ENCODE results near the gene NAA60. TPM values are rescaled to one million over a fixed set of nuclear protein-coding genes. Genes with fewer than 3 reads are reported as not detected.
A peak's percentile ranks its signal among the peaks of the same experiment; 100 is the strongest.

NAA60 gene
- total and polyA plus RNA-seq, 2 of the 13 experiments (the other 11 are each of a cell fraction or from before 2014, with no cell fraction given), result 14.7 to 32.0 TPM

DNA sequence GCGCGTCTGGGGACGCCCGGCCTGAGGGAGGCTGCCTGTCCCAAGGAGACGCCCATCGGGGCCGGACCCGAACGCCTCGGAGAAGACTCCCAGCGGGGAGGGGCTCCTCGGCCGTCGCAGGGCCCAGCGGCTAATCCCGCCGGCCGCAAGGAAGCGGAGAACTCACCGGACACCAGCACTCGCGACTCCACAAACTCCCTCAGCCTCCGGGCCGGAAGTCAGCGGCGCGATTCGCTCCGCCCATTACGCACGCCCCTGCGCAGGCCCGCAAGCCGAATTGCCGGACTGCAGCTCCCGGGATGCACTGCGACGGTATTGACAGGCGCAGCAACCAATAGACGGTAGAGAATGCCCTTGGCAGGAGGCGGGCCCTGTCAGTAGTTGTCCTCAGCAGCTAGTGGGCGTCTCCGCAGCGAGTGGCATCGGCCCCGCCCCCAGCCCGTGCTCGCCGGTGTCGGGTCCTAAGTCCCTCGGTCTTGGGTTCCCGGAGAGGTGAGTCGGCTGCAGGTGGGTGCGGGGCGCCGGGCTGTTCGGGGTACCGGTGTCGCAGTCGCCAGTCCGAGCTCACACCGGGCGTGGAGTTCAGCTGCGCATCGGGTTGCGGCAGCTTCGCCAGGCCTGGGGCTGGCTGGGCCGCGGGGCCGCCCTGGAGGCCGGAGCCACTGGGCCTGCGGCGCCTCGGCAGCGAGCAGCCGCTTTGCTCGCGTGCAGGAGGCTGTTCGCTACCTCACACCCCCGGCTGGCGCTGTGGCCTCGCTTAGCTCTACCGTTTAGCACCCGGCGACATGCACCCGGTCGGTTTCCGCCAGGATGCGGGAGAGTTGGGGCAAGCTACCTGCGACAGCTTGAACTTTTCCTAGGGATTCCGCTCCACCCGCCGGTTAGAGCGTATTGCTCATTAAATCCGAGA, 42.4 kb upstream of the NAA60 start, which contains the start of the genes ZNF174 and ZSCAN32 (continued):
- TF ChIP-seq, protein P1, sequence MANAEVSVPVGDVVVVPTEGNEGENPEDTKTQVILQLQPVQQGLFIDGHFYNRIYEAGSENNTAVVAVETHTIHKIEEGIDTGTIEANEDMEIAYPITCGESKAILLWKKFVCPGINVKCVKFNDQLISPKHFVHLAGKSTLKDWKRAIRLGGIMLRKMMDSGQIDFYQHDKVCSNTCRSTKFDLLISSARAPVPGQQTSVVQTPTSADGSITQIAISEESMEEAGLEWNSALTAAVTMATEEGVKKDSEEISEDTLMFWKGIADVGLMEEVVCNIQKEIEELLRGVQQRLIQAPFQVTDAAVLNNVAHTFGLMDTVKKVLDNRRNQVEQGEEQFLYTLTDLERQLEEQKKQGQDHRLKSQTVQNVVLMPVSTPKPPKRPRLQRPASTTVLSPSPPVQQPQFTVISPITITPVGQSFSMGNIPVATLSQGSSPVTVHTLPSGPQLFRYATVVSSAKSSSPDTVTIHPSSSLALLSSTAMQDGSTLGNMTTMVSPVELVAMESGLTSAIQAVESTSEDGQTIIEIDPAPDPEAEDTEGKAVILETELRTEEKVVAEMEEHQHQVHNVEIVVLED (CRISPR knock-in tag; IDR thresholded peaks at IDR 0.05; ENCODE audit: borderline replicate concordance), result peak; percentile 99
- TF ChIP-seq HMG20B (CRISPR knock-in tag; conservative IDR thresholded peaks at IDR 0.05) (no peak; the same call in 1 of the 2 replicates), PPARG (CRISPR knock-in tag; conservative IDR thresholded peaks at IDR 0.05) (peak; percentile 35), ZNF326 (CRISPR knock-in tag; IDR thresholded peaks at IDR 0.05; ENCODE audit: borderline replicate concordance) (no peak), ZNF709 (CRISPR knock-in tag; IDR thresholded peaks at IDR 0.05) (peak; percentile 94), REPIN1 (CRISPR knock-in tag; IDR thresholded peaks at IDR 0.05; ENCODE audit: borderline replicate concordance, low read depth) (peak; percentile 86), ZNF724P (CRISPR knock-in tag; IDR thresholded peaks at IDR 0.05; ENCODE audit: borderline replicate concordance) (peak; percentile 66; the same call in 1 of the 2 replicates), BRCA1 (CRISPR knock-in tag; IDR thresholded peaks at IDR 0.05) (no peak), GATAD2A (CRISPR knock-in tag; IDR thresholded peaks at IDR 0.05) (peak; percentile 13; the same call in 1 of the 2 replicates), CBX2 (IDR thresholded peaks at IDR 0.05; ENCODE audit: low read depth, low read length) (no peak), CBX2 (CRISPR knock-in tag; IDR thresholded peaks at IDR 0.05; ENCODE audit: low read depth) (no peak), ZC3H4 (CRISPR knock-in tag; IDR thresholded peaks at IDR 0.05; ENCODE audit: borderline replicate concordance) (no peak), CEBPG (CRISPR knock-in tag; IDR thresholded peaks at IDR 0.05) (no peak), ZNF577 (CRISPR knock-in tag; IDR thresholded peaks at IDR 0.05; ENCODE audit: borderline replicate concordance, low read depth) (no peak), ZNF234 (CRISPR knock-in tag; conservative IDR thresholded peaks at IDR 0.05) (no peak), CCDC6 (CRISPR knock-in tag; IDR thresholded peaks at IDR 0.05) (0 out of 2 replicates have a peak, but pooled peaks have one; percentile 42), MTF1 (CRISPR knock-in tag; IDR thresholded peaks at IDR 0.05) (no peak)
- TF ChIP-seq, protein P2, sequence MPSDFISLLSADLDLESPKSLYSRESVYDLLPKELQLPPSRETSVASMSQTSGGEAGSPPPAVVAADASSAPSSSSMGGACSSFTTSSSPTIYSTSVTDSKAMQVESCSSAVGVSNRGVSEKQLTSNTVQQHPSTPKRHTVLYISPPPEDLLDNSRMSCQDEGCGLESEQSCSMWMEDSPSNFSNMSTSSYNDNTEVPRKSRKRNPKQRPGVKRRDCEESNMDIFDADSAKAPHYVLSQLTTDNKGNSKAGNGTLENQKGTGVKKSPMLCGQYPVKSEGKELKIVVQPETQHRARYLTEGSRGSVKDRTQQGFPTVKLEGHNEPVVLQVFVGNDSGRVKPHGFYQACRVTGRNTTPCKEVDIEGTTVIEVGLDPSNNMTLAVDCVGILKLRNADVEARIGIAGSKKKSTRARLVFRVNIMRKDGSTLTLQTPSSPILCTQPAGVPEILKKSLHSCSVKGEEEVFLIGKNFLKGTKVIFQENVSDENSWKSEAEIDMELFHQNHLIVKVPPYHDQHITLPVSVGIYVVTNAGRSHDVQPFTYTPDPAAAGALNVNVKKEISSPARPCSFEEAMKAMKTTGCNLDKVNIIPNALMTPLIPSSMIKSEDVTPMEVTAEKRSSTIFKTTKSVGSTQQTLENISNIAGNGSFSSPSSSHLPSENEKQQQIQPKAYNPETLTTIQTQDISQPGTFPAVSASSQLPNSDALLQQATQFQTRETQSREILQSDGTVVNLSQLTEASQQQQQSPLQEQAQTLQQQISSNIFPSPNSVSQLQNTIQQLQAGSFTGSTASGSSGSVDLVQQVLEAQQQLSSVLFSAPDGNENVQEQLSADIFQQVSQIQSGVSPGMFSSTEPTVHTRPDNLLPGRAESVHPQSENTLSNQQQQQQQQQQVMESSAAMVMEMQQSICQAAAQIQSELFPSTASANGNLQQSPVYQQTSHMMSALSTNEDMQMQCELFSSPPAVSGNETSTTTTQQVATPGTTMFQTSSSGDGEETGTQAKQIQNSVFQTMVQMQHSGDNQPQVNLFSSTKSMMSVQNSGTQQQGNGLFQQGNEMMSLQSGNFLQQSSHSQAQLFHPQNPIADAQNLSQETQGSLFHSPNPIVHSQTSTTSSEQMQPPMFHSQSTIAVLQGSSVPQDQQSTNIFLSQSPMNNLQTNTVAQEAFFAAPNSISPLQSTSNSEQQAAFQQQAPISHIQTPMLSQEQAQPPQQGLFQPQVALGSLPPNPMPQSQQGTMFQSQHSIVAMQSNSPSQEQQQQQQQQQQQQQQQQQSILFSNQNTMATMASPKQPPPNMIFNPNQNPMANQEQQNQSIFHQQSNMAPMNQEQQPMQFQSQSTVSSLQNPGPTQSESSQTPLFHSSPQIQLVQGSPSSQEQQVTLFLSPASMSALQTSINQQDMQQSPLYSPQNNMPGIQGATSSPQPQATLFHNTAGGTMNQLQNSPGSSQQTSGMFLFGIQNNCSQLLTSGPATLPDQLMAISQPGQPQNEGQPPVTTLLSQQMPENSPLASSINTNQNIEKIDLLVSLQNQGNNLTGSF (CRISPR knock-in tag; IDR thresholded peaks at IDR 0.05), result 0 out of 2 replicates have a peak, but pooled peaks have one; percentile 66
